ENCODE results near the gene SRD5A1.

- TF ChIP-seq ZNF274 (IDR thresholded peaks at IDR 0.05; ENCODE audit: low read depth, low read length) (no peak), YY1 (IDR thresholded peaks at IDR 0.05; ENCODE audit: insufficient read depth, insufficient read length) (no peak), SUZ12 (IDR thresholded peaks at IDR 0.05; ENCODE audit: extremely low read depth, insufficient read depth, insufficient read length) (no peak)
These were observed 9.3 kb upstream of the SRD5A1 start for GRCh38 chr5:6623941-6624340.
